PC-3 (cell line): ENCODE data around the gene TYRO3.
"Not testable (repeated sequence)": the region's sequence is repeated elsewhere in the genome, so short reads cannot be mapped to it uniquely, and the experiment has no call there.

Experiments used
- CTCF ChIP-seq: fragments of 300-600 bp; sonication (generic); conservative IDR thresholded peaks from 2 replicates; pipeline ENCODE4 v1.5.1; 2017; ENCODE audit warnings: antibody characterized with exemption, low read depth, mild to moderate bottlenecking, low read length
- EZH2 ChIP-seq: fragments of 300-600 bp; sonication (generic); IDR thresholded peaks from one replicate; pipeline ENCODE4 v1.6.1; 2017; ENCODE audit warnings: antibody characterized with exemption, mild to moderate bottlenecking, low read length; ENCODE audit not compliant: unreplicated experiment

- not testable (repeated sequence) for TF ChIP-seq CTCF, EZH2
Measured at GRCh38 chr15:41589571-41589970, 30.6 kb downstream of the TYRO3 start.
